Epithelial cell of esophagus (primary cell): ENCODE data around the gene CADM3.
A peak's percentile ranks its signal among the peaks of the same experiment; 100 is the strongest.

Source experiments
- DNase-seq: peaks from one replicate; pipeline ENCODE4 v3.0.0; 2010; ENCODE audit warnings: low read depth
- H3K4me3 ChIP-seq: 2 replicates; pipeline ENCODE4 v1.5.1; 2011; ENCODE audit warnings: mild to moderate bottlenecking, low read length, control low read depth
- TF ChIP-seq, protein P1 (sequence below): IDR thresholded peaks from 2 replicates; pipeline ENCODE4 v1.5.1; 2011; ENCODE audit warnings: low read depth, mild to moderate bottlenecking, low read length, control low read depth, inconsistent platforms; ENCODE audit not compliant: insufficient read depth; ENCODE audit errors: missing control alignments

CADM3 gene

DNA sequence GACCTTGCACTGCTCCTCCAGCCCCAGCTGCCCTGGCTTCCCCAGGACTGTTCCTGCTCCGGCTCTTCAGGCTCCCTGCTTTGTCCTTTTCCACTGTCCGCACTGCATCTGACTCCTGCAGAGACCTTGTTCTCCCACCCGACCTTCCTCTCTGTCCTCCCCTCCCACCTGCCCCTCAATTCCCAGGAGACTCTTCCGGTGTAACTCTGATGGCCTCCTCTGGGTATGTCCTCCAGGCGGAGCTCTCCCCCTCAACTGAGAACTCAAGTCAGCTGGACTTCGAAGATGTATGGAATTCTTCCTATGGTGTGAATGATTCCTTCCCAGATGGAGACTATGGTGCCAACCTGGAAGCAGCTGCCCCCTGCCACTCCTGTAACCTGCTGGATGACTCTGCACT is 33.8 kb downstream of the CADM3 start:
- no peak overlapping the region for H3K4me3 ChIP-seq
- TF ChIP-seq, protein P1, sequence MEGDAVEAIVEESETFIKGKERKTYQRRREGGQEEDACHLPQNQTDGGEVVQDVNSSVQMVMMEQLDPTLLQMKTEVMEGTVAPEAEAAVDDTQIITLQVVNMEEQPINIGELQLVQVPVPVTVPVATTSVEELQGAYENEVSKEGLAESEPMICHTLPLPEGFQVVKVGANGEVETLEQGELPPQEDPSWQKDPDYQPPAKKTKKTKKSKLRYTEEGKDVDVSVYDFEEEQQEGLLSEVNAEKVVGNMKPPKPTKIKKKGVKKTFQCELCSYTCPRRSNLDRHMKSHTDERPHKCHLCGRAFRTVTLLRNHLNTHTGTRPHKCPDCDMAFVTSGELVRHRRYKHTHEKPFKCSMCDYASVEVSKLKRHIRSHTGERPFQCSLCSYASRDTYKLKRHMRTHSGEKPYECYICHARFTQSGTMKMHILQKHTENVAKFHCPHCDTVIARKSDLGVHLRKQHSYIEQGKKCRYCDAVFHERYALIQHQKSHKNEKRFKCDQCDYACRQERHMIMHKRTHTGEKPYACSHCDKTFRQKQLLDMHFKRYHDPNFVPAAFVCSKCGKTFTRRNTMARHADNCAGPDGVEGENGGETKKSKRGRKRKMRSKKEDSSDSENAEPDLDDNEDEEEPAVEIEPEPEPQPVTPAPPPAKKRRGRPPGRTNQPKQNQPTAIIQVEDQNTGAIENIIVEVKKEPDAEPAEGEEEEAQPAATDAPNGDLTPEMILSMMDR = no peak
- no peak for DNase-seq

DNA sequence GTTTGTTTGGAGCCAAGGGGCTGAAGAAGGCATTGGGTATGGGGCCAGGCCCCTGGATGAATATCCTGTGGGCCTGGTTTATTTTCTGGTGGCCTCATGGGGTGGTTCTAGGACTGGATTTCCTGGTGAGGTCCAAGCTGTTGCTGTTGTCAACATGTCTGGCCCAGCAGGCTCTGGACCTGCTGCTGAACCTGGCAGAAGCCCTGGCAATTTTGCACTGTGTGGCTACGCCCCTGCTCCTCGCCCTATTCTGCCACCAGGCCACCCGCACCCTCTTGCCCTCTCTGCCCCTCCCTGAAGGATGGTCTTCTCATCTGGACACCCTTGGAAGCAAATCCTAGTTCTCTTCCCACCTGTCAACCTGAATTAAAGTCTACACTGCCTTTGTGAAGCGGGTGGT is 34.7 kb downstream of the CADM3 start:
- DNase-seq = no peak
- no peak overlapping the region for H3K4me3 ChIP-seq
- TF ChIP-seq, protein P1 = no peak

DNA sequence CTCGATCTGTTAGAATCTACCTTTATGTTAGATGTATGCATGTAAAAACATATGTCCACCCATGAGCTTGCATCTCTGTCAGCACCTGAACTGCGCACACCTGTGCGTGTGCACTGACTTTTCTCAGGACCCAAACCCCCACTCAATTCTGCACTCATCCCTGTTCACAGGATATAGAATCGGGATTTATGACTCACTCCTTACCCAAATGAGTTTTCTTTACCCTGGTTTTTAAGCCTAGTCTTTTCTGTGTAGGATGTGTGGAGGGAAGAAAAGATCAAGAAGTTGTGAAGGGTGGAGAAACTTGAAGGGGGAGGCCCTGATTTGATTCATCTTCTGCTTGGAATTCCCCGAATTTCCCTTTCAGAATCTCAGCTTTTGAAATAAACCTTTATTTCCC is 35.7 kb downstream of the CADM3 start:
- H3K4me3 ChIP-seq = no peak overlapping the region
- no peak for DNase-seq
- TF ChIP-seq, protein P1 = no peak

DNA sequence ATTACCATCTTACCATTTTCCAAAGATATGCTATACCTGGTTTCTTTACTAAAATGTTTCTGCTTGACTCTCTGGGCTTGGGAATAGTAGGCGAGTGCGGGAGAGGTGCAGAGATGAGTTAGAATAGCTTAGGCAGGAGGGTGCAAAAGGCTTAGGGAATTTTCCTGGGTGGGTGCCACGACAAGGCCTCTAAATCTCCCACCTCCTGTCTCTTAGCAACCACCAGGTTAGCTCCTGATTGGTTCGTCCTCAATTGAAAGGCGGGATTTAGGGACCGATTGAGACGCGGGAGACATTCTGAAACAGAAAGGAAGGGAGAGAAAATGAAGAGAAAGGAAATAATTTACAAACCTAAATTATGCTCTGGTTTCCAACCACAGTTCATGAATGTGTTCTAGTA is 36.4 kb downstream of the CADM3 start:
- TF ChIP-seq, protein P1 = no peak
- DNase-seq = no peak
- no peak overlapping the region for H3K4me3 ChIP-seq

DNA sequence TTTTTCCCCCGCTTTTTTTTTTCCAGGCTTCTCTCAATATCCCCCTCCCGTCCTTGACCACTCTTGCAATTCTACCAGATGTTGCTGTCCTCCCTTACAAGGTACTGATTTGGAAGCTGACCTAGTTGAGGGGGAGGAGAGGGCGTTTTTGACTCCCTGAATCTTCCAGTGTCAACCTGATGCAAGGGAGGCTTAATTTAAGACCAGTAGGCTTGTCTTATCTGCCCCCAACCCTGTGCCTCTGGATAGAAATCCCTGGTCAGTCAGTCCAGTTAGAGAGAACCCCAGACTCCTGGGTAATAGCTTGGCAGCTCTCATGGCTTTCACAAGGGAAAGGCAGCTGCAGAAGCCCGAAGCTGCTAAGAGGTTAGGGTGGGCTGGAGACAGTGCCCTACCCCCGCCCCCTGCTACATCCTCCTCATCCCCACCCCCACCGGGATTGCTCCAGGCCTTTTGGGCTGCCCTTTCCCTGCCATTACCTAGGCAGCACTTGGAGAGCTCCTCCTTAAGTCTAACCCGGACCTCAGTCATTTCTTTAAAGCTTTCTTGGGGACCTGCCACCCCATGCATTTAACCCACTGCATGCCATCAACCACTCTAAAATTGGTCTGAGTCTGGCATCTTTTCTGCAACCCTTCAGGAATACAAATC is 36.9 kb downstream of the CADM3 start:
- DNase-seq = no peak
- TF ChIP-seq, protein P1 = no peak
- no peak overlapping the region for H3K4me3 ChIP-seq

DNA sequence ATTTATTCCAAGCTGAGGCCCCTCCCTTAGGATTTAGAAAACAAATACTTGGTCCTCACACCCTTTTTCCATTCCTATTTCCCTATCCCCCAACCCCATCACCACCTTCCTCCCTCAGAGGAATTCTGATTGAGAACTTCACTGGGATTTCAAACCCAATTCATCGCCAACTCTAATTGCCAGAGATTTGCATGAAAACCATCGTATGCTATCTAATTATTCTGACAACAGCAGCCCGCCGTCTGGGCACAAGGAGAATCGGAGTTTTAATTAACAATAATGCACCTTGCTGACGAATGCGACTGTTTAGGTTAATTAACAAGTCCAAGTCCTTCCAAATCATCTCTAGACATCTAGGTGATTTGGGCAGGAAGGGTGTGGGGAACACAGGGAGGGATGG is 37.6 kb downstream of the CADM3 start:
- no peak overlapping the region for H3K4me3 ChIP-seq
- no peak for DNase-seq
- TF ChIP-seq, protein P1 = no peak

DNA sequence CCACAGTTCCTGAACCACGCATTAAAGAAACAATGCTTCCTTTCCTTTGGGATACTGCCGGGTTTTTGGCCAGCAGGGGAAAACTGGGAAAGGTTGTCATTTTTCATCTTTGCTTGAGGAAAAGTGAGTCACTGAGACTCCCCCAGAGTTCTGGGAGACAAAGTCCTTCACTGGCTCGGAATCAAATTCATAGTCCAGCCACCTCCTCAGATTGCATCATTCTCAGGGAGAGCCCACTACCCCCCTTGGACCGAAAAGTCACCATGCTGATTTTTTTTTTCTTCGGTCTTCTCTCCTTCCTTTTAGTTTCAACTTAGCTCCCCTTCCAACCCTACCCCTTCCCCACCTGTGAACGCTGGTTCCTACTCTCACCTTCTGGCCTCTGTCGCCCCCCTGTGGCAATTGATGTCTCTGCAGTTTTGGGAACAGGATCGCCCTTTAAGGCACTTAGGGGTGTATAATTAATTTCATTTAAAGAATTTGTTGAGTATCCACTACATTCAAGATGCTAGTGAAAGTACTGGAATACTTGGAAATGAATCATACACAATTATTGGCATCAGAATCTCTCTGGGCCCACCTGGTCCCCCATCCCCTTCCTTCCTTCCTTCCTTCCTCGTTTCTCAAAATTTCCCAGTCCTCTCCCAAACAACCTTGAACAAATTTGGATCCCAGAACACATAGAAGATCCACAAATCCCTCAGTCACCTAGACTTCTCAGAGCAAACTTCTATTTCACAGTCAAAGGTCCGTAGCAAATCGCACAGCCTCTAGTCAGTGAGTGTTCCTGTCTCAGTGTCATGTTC is 40.1 kb downstream of the CADM3 start:
- no peak overlapping the region for H3K4me3 ChIP-seq
- TF ChIP-seq, protein P1 = peak; percentile 93
- peak; percentile 45 for DNase-seq
